T-helper 2 cell treated with Interferon-gamma antibody and Interleukin-4, amounts not matched to agents 5 μg/mL and 100 μg/mL, for 36 hours (primary cell): Measurements from ENCODE around the gene JAKMIP1.

Source experiments
- DNase-seq: peaks from one replicate; pipeline ENCODE4 v3.0.0; 2021; ENCODE audit warnings: low spot score
- H3K27ac Mint-ChIP-seq: one replicate; pipeline ENCODE4 v1.8.0; 2021; ENCODE audit warnings: mild to moderate bottlenecking, mixed read lengths
- H3K27me3 Mint-ChIP-seq: one replicate; pipeline ENCODE4 v1.8.0; 2021; ENCODE audit warnings: low read depth, mixed read lengths
- H3K36me3 Mint-ChIP-seq: one replicate; pipeline ENCODE4 v1.8.0; 2021; ENCODE audit warnings: low read depth, mixed read lengths
- H3K4me1 Mint-ChIP-seq: one replicate; pipeline ENCODE4 v1.8.0; 2021; ENCODE audit warnings: low read depth, mixed read lengths
- H3K4me3 Mint-ChIP-seq: one replicate; pipeline ENCODE4 v1.8.0; 2022; ENCODE audit warnings: mild to moderate bottlenecking, moderate library complexity, mixed read lengths
- H3K9me3 Mint-ChIP-seq: one replicate; pipeline ENCODE4 v1.8.0; 2021; ENCODE audit warnings: mixed read lengths

Gene JAKMIP1

DNA sequence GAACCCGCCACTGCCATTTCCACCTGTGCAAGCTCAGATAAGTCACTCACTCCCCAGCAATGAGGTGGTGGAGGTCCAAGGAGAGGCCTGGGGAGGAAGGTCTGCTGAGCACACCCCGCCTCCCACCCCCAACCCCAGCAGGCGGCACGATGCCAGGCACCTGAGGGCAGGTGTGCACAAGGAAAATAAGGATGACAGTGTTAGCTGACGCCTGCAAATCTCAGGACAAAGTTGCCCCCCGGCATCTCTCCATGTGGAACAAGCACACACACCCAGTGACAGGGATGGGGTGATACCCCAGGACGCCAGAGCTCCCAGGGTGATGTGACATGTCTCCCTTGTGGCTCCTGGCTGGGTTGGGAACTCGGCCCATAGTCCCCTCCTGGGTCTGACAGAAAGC lies 9.9 kb downstream of the JAKMIP1 start:
- H3K4me1 Mint-ChIP-seq = peaks cover 26% of the 10 kb centered on the region

GRCh38 chr4:6189511-6189910 lies 10.8 kb downstream of the JAKMIP1 start:
- H3K9me3 Mint-ChIP-seq = peaks cover 5% of the 10 kb centered on the region
- no peaks in the 10 kb centered on the region for H3K27me3 Mint-ChIP-seq
- no peak overlapping the region for H3K4me3 Mint-ChIP-seq
- no peak for DNase-seq
- H3K27ac Mint-ChIP-seq = peak overlapping the region; percentile 8
- peaks cover 35% of the 10 kb centered on the region for H3K36me3 Mint-ChIP-seq
- peaks cover 27% of the 10 kb centered on the region for H3K4me1 Mint-ChIP-seq

More for the DNA sequence above, 9.9 kb downstream of the JAKMIP1 start:
- peaks cover 33% of the 10 kb centered on the region for H3K36me3 Mint-ChIP-seq
- DNase-seq = no peak
- no peak overlapping the region for H3K4me3 Mint-ChIP-seq
- H3K9me3 Mint-ChIP-seq = peaks cover 5% of the 10 kb centered on the region
- H3K27ac Mint-ChIP-seq = no peak overlapping the region
- H3K27me3 Mint-ChIP-seq = no peaks in the 10 kb centered on the region

- Mint-ChIP-seq H3K4me1 (peaks cover 31% of the 10 kb centered on the region), H3K27me3 (no peaks in the 10 kb centered on the region), H3K4me3 (no peak overlapping the region), H3K36me3 (peaks cover 37% of the 10 kb centered on the region), H3K27ac (no peak overlapping the region), H3K9me3 (peaks cover 5% of the 10 kb centered on the region)
- no peak for DNase-seq
Observed at GRCh38 chr4:6188687-6189305, 11.6 kb downstream of the JAKMIP1 start.

- H3K4me3 Mint-ChIP-seq = peak overlapping the region; percentile 54
- peaks cover 5% of the 10 kb centered on the region for H3K9me3 Mint-ChIP-seq
- H3K27me3 Mint-ChIP-seq = no peaks in the 10 kb centered on the region
- peaks cover 48% of the 10 kb centered on the region for H3K36me3 Mint-ChIP-seq
- H3K27ac Mint-ChIP-seq = peak overlapping the region; percentile 81
- no peak for DNase-seq
- peaks cover 56% of the 10 kb centered on the region for H3K4me1 Mint-ChIP-seq
Observed at GRCh38 chr4:6184169-6184568, 16.2 kb downstream of the JAKMIP1 start.

GRCh38 chr4:6183740-6184139 lies 16.6 kb downstream of the JAKMIP1 start:
- H3K36me3 Mint-ChIP-seq = peaks cover 53% of the 10 kb centered on the region
- peaks cover 7% of the 10 kb centered on the region for H3K9me3 Mint-ChIP-seq
- peak; percentile 27 for DNase-seq
- peak overlapping the region; percentile 81 for H3K27ac Mint-ChIP-seq
- peaks cover 61% of the 10 kb centered on the region for H3K4me1 Mint-ChIP-seq
- peak overlapping the region; percentile 54 for H3K4me3 Mint-ChIP-seq
- no peaks in the 10 kb centered on the region for H3K27me3 Mint-ChIP-seq

DNA sequence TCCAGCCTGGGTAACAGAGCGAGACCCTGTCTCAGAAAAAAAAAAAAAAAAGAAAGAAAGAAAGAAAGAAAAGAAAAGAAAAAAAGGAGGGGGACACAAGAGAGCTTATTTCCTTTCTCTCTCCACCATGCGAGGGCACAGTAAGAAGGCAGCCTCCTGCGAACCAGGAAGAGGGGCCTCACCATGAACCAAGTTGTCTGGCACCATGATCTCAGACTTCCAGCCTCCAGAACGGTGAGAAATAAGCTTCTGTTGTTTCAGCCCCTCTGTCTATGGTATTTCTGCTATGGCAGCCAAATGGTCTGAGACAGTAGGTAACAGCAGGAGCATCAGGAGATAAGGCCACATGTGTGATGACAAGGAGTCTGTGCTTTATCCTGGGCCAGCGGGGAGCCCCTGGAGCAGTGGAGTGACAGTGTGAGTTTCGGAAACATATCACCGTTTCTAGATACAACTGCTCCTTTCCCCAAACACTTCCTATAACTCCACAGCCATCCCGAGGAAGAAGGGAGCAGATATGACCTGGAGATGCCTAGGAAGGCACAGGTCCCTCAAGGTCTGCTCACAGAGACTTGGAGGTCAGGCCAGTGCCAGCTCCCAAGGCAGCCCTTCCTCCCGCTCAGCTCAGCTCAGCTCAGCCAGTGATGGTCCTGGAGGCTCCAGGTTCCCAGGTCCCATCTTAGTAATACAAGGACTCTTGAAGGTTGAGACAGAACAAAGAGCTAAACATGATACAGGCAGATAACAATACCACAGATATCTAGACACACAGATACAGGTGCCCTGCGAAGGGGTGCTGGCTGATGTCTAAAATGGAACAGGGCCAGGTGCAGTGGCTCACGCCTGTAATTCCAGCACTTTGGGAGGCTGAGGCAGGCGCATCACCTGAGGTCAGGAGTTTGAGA lies 17.7 kb downstream of the JAKMIP1 start:
- Mint-ChIP-seq H3K27me3 (no peaks in the 10 kb centered on the region), H3K4me1 (peaks cover 72% of the 10 kb centered on the region), H3K36me3 (peaks cover 55% of the 10 kb centered on the region), H3K9me3 (peaks cover 14% of the 10 kb centered on the region), H3K4me3 (peak overlapping the region; percentile 42), H3K27ac (peak overlapping the region; percentile 97)
- DNase-seq = no peak

- H3K4me1 Mint-ChIP-seq = peaks cover 68% of the 10 kb centered on the region
- no peaks in the 10 kb centered on the region for H3K27me3 Mint-ChIP-seq
- H3K4me3 Mint-ChIP-seq = peak overlapping the region; percentile 80
- H3K9me3 Mint-ChIP-seq = peaks cover 15% of the 10 kb centered on the region
- peak; percentile 79 for DNase-seq
- H3K36me3 Mint-ChIP-seq = peaks cover 54% of the 10 kb centered on the region
- peak overlapping the region; percentile 97 for H3K27ac Mint-ChIP-seq
Observed at GRCh38 chr4:6180841-6181631, 19.3 kb downstream of the JAKMIP1 start.

- Mint-ChIP-seq H3K4me3 (peak overlapping the region; percentile 80), H3K36me3 (peaks cover 61% of the 10 kb centered on the region), H3K27ac (peak overlapping the region; percentile 97), H3K9me3 (peaks cover 15% of the 10 kb centered on the region), H3K4me1 (peaks cover 64% of the 10 kb centered on the region), H3K27me3 (no peaks in the 10 kb centered on the region)
- peak; percentile 22 for DNase-seq
Observed at GRCh38 chr4:6179362-6179761, 21.0 kb downstream of the JAKMIP1 start.

GRCh38 chr4:6178757-6179156 lies 21.6 kb downstream of the JAKMIP1 start:
- no peak for DNase-seq
- Mint-ChIP-seq H3K9me3 (peaks cover 15% of the 10 kb centered on the region), H3K27ac (peak overlapping the region; percentile 97), H3K4me3 (peak overlapping the region; percentile 80), H3K36me3 (peaks cover 65% of the 10 kb centered on the region), H3K27me3 (no peaks in the 10 kb centered on the region), H3K4me1 (peaks cover 61% of the 10 kb centered on the region)

GRCh38 chr4:6177587-6178197 lies 22.7 kb downstream of the JAKMIP1 start:
- peak; percentile 39 for DNase-seq
- peak overlapping the region; percentile 84 for H3K27ac Mint-ChIP-seq
- peaks cover 70% of the 10 kb centered on the region for H3K36me3 Mint-ChIP-seq
- H3K9me3 Mint-ChIP-seq = peaks cover 15% of the 10 kb centered on the region
- peak overlapping the region; percentile 80 for H3K4me3 Mint-ChIP-seq
- H3K4me1 Mint-ChIP-seq = peaks cover 65% of the 10 kb centered on the region
- no peaks in the 10 kb centered on the region for H3K27me3 Mint-ChIP-seq

DNA sequence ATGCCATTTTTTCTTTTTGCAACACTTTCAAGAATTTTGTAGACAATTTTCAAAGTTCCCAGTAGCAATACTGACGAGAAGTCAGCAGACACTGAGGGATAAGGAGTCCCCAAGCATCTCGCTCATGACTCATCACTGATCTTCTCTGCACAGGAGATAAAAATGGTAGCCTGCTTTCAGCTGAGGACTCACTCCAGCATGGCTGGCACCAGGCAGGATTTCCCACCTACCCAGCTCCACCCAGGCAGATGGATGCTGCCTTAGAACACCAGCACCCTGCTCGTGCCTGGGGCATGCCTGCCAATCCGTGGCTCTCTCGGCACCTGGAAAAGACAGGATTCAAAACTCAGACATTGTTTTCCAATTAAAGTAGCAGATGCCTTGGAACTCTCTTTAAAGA lies 24.9 kb downstream of the JAKMIP1 start:
- no peak for DNase-seq
- peak overlapping the region; percentile 26 for H3K27ac Mint-ChIP-seq
- H3K9me3 Mint-ChIP-seq = peaks cover 24% of the 10 kb centered on the region
- H3K4me3 Mint-ChIP-seq = no peak overlapping the region
- peaks cover 77% of the 10 kb centered on the region for H3K36me3 Mint-ChIP-seq
- peaks cover 59% of the 10 kb centered on the region for H3K4me1 Mint-ChIP-seq
- H3K27me3 Mint-ChIP-seq = no peaks in the 10 kb centered on the region

- peaks cover 35% of the 10 kb centered on the region for H3K4me1 Mint-ChIP-seq
Observed at GRCh38 chr4:6172927-6173200, 27.5 kb downstream of the JAKMIP1 start.

GRCh38 chr4:6172093-6172926 lies 28.0 kb downstream of the JAKMIP1 start:
- no peak for DNase-seq
- no peaks in the 10 kb centered on the region for H3K27me3 Mint-ChIP-seq
- peaks cover 35% of the 10 kb centered on the region for H3K4me1 Mint-ChIP-seq
- peaks cover 8% of the 10 kb centered on the region for H3K9me3 Mint-ChIP-seq
- peak overlapping the region; percentile 59 for H3K4me3 Mint-ChIP-seq
- H3K27ac Mint-ChIP-seq = peak overlapping the region; percentile 74
- peaks cover 62% of the 10 kb centered on the region for H3K36me3 Mint-ChIP-seq

More at GRCh38 chr4:6172927-6173200, 27.5 kb downstream of the JAKMIP1 start:
- no peaks in the 10 kb centered on the region for H3K27me3 Mint-ChIP-seq
- DNase-seq = no peak
- H3K4me3 Mint-ChIP-seq = peak overlapping the region; percentile 59
- peaks cover 63% of the 10 kb centered on the region for H3K36me3 Mint-ChIP-seq
- H3K9me3 Mint-ChIP-seq = peaks cover 12% of the 10 kb centered on the region
- H3K27ac Mint-ChIP-seq = peak overlapping the region; percentile 74
